ENCODE results near the gene CANT1. TPM values are rescaled to one million over a fixed set of nuclear protein-coding genes. Genes with fewer than 3 reads are reported as not detected.
"Not testable (repeated sequence)": the region's sequence is repeated elsewhere in the genome, so short reads cannot be mapped to it uniquely, and the experiment has no call there.

CANT1 gene
- total RNA-seq, 4 donors from 2014 or later = 17.5 to 38.3 (median 26.6) TPM

GRCh38 chr17:79034931-79035485, 25.4 kb upstream of the CANT1 start:
- intact Hi-C loops (cut with DNase I; ENCODE audit: low total_unique reads) (no loop called here), in situ Hi-C loops (cut with MboI; ENCODE audit: low sequenced_read_pairs in 4 of 4) (no loop called here)
- Histone ChIP-seq H3K4me1 (peaks cover 12 to 33% of the 10 kb centered on the region in 2 donors), H3K27me3 (no peaks in the 10 kb centered on the region), H3K27ac (peak overlapping the region in 3 of 4 donors; percentile 8 to 68 (median 58)), H3K4me3 (no peak overlapping the region), H3K9me3 (no peaks in the 10 kb centered on the region), H3K36me3 (no peaks in the 10 kb centered on the region)
- ATAC-seq (no peak), DNase-seq (no peak)
- TF ChIP-seq POLR2A (IDR thresholded peaks at IDR 0.05) (no peak), CTCF (IDR thresholded peaks at IDR 0.05 in 4 of 5, conservative IDR thresholded peaks at IDR 0.05 in 1 of 5) (no peak)

- Histone ChIP-seq H3K27ac (peak overlapping the region; percentile 47 to 69 (median 63)), H3K4me3 (no peak overlapping the region), H3K36me3 (no peaks in the 10 kb centered on the region), H3K9me3 (no peaks in the 10 kb centered on the region), H3K4me1 (peaks cover 12 to 33% of the 10 kb centered on the region in 2 donors), H3K27me3 (no peaks in the 10 kb centered on the region)
- ATAC-seq = peak in 1 of 2 donors; percentile 30
- intact Hi-C loops (cut with DNase I; ENCODE audit: low total_unique reads) = no loop called here
- in situ Hi-C loops (cut with MboI; ENCODE audit: low sequenced_read_pairs in 4 of 4) = no loop called here
- no peak for TF ChIP-seq CTCF (IDR thresholded peaks at IDR 0.05 in 4 of 5, conservative IDR thresholded peaks at IDR 0.05 in 1 of 5)
- no peak for TF ChIP-seq POLR2A (IDR thresholded peaks at IDR 0.05)
- DNase-seq = peak in 1 of 2 donors; percentile 41
Observed at GRCh38 chr17:79033741-79034501, 24.4 kb upstream of the CANT1 start.

GRCh38 chr17:79033046-79033616, 23.6 kb upstream of the CANT1 start:
- Histone ChIP-seq H3K27me3 (no peaks in the 10 kb centered on the region), H3K4me1 (peaks cover 16 to 36% of the 10 kb centered on the region in 2 donors), H3K4me3 (no peak overlapping the region), H3K36me3 (no peaks in the 10 kb centered on the region), H3K9me3 (no peaks in the 10 kb centered on the region), H3K27ac (peak overlapping the region in 3 of 4 donors; percentile 58 to 69 (median 68))
- in situ Hi-C loops (cut with MboI; ENCODE audit: low sequenced_read_pairs in 4 of 4) = no loop called here
- DNase-seq = no peak
- peak in 1 of 2 donors; percentile 23 for ATAC-seq
- intact Hi-C loops (cut with DNase I; ENCODE audit: low total_unique reads) = no loop called here
- TF ChIP-seq POLR2A (IDR thresholded peaks at IDR 0.05) = no peak
- TF ChIP-seq CTCF (IDR thresholded peaks at IDR 0.05 in 4 of 5, conservative IDR thresholded peaks at IDR 0.05 in 1 of 5) = no peak

GRCh38 chr17:79031996-79032875, 22.7 kb upstream of the CANT1 start:
- peak overlapping the region in 1 of 4 donors; percentile 10 for H3K27ac ChIP-seq
- no peak for ATAC-seq
- no peaks in the 10 kb centered on the region for H3K9me3 ChIP-seq
- intact Hi-C loops (cut with DNase I; ENCODE audit: low total_unique reads) (no loop called here), in situ Hi-C loops (cut with MboI; ENCODE audit: low sequenced_read_pairs in 4 of 4) (no loop called here)
- no peaks in the 10 kb centered on the region for H3K27me3 ChIP-seq
- H3K4me3 ChIP-seq = no peak overlapping the region
- H3K36me3 ChIP-seq = no peaks in the 10 kb centered on the region
- no peak for DNase-seq
- TF ChIP-seq POLR2A (IDR thresholded peaks at IDR 0.05) = no peak
- no peak for TF ChIP-seq CTCF (IDR thresholded peaks at IDR 0.05 in 4 of 5, conservative IDR thresholded peaks at IDR 0.05 in 1 of 5)
- peaks cover 25 to 43% of the 10 kb centered on the region in 2 donors for H3K4me1 ChIP-seq

GRCh38 chr17:79030636-79031035, 21.1 kb upstream of the CANT1 start:
- ATAC-seq; H3K36me3 ChIP-seq; in situ Hi-C loops (cut with MboI; ENCODE audit: low sequenced_read_pairs in 4 of 4); H3K9me3 ChIP-seq; DNase-seq; H3K27me3 ChIP-seq; intact Hi-C loops (cut with DNase I; ENCODE audit: low total_unique reads); H3K4me3 ChIP-seq: not testable (repeated sequence)
- peaks cover 39 to 48% of the 10 kb centered on the region in 2 donors for H3K4me1 ChIP-seq
- peak overlapping the region in 2 of 4 donors; percentile 30 to 78 for H3K27ac ChIP-seq
